Cardiac fibroblast (primary cell): ENCODE results near the gene GNAT3.

Source experiments
- DNase-seq, 2 donors: peaks; one replicate each; pipeline versions ENCODE4 v3.0.0 to v3.0.0-alpha.2; 2010; ENCODE audit warnings: low read depth in 2 of 2
- H3K4me3 ChIP-seq, 2 donors: replicated peaks in 1 of 2; 1 replicate in 1 of 2; 2 replicates in 1 of 2; pipeline ENCODE4 v1.5.1; 2011; ENCODE audit warnings: low read depth in 2 of 2, low read length in 2 of 2, mild to moderate bottlenecking in 2 of 2, moderate library complexity in 1 of 2
- CTCF ChIP-seq: IDR thresholded peaks from one replicate; pipeline ENCODE4 v1.5.1; 2011; ENCODE audit warnings: low read depth, mild to moderate bottlenecking, low read length, inconsistent platforms

Gene GNAT3

GRCh38 chr7:80445351-80445750 lies 66.5 kb downstream of the GNAT3 start:
- no peak overlapping the region for H3K4me3 ChIP-seq
- no peak for TF ChIP-seq CTCF
- DNase-seq = no peak

DNA sequence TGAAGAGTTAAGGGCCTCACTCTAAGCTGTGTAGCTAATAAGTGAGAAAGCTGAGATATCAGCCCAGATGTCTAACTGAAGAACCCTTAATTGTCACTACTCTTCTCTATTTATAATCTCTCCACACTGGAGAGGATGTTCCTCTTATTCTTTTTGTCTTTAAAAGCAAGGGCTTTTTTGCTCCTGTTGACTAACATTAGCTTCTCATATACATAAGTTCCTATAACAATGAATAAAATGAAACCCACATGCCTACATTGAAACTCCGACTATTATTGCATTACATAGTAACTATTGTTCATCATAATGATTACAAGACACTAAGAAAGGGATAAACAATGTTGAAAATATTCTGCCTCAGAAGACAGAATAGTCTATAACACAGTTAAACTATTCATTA lies 67.1 kb downstream of the GNAT3 start:
- DNase-seq = no peak
- H3K4me3 ChIP-seq = no peak overlapping the region
- no peak for TF ChIP-seq CTCF

DNA sequence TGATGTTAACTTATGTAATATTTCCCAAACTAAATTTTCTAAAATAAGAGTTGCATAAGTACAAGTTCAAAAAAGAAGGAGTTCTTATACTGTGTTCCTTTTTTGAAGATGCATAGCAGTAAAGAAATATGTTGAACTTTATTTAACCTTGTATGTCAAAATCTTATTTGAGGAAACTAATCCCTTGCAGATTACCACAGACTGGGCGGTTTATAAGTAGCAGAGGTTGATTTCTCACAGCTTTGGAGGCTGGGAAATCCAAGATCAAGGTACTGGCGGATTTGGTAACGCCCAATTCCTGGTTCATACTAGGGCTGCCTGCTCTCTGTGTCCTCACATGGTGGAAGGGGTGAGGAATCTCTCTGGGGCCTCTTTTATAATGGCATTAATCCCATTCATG lies 68.5 kb downstream of the GNAT3 start:
- peak; percentile 9 to 26 for DNase-seq

GRCh38 chr7:80440883-80441282 lies 71.0 kb downstream of the GNAT3 start:
- DNase-seq = peak; percentile 53 to 67
- H3K4me3 ChIP-seq = no peak overlapping the region
- TF ChIP-seq CTCF = no peak

More for the DNA sequence above, 68.5 kb downstream of the GNAT3 start:
- TF ChIP-seq CTCF = no peak
- H3K4me3 ChIP-seq = no peak overlapping the region

GRCh38 chr7:80439894-80440821 lies 71.7 kb downstream of the GNAT3 start:
- H3K4me3 ChIP-seq = no peak overlapping the region
- DNase-seq = peak; percentile 77 to 84
- no peak for TF ChIP-seq CTCF

DNA sequence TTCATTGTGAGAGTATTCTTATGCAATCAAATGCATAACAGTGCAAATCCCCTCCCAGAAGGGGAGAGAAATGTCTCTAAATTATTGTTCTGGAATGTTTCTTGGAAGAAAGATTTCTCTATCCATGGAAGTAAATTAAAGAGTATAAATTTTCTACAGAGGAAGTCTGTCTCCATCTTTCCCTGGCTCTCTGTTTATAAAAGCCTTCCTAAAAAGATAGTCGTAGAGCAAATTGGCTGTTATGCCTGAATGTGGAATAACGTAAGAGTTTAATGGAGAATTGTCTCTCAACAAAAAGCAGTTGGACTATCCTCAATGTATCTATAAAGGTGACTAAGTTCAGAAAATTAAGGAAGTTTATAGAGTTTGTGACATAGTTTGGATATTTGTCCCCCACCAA lies 76.3 kb downstream of the GNAT3 start:
- no peak overlapping the region for H3K4me3 ChIP-seq
- TF ChIP-seq CTCF = no peak
- DNase-seq = no peak
